GM18907 (cell line): ENCODE data around the gene DCAF17.

Source experiments
- ATAC-seq: cut with Tn5 transposase; IDR thresholded peaks from one replicate; pipeline ENCODE4 v1.9.1; 2021; ENCODE audit warnings: mild to moderate bottlenecking, moderate library complexity; ENCODE audit not compliant: unreplicated experiment

Gene DCAF17

GRCh38 chr2:171434013-171434989 is at the start of gene DCAF17:
Gene DCAF17 (plus strand): TSS chr2:171434226. CDS start chr2:171434578, 352 bp downstream.
- peak; percentile 95 for ATAC-seq

GRCh38 chr2:171386627-171387026 is 47.4 kb upstream of the DCAF17 start:
- ATAC-seq: no peak

- ATAC-seq: no peak
Observed at GRCh38 chr2:171387052-171387451, 47.0 kb upstream of the DCAF17 start.

GRCh38 chr2:171389325-171389724 is 44.7 kb upstream of the DCAF17 start:
- no peak for ATAC-seq

GRCh38 chr2:171389780-171390179 is 44.2 kb upstream of the DCAF17 start:
- no peak for ATAC-seq

GRCh38 chr2:171390941-171391516 is 43.0 kb upstream of the DCAF17 start:
- no peak for ATAC-seq

GRCh38 chr2:171391532-171391931 is 42.5 kb upstream of the DCAF17 start:
- no peak for ATAC-seq

- no peak for ATAC-seq
Observed at GRCh38 chr2:171393487-171393886, 40.5 kb upstream of the DCAF17 start.

- ATAC-seq: no peak
Observed at GRCh38 chr2:171394164-171394740, 39.8 kb upstream of the DCAF17 start.

- ATAC-seq: no peak
Observed at GRCh38 chr2:171399292-171399691, 34.7 kb upstream of the DCAF17 start.

GRCh38 chr2:171400395-171400794 is 33.6 kb upstream of the DCAF17 start:
- no peak for ATAC-seq

GRCh38 chr2:171401947-171402346 is 32.1 kb upstream of the DCAF17 start:
- no peak for ATAC-seq

GRCh38 chr2:171402906-171403580 is 31.0 kb upstream of the DCAF17 start:
- no peak for ATAC-seq

- no peak for ATAC-seq
Observed at GRCh38 chr2:171404261-171404660, 29.8 kb upstream of the DCAF17 start.

GRCh38 chr2:171404719-171405118 is 29.3 kb upstream of the DCAF17 start:
- no peak for ATAC-seq

GRCh38 chr2:171405546-171405945 is 28.5 kb upstream of the DCAF17 start:
- no peak for ATAC-seq

- peak; percentile 69 for ATAC-seq
Observed at GRCh38 chr2:171406044-171406443, 28.0 kb upstream of the DCAF17 start.

GRCh38 chr2:171407030-171407675 is 26.9 kb upstream of the DCAF17 start:
- peak; percentile 50 for ATAC-seq

- ATAC-seq: no peak
Observed at GRCh38 chr2:171407676-171408044, 26.4 kb upstream of the DCAF17 start.

- ATAC-seq: no peak
Observed at GRCh38 chr2:171409436-171409971, 24.5 kb upstream of the DCAF17 start.
